ENCODE results near the gene GDPGP1.
A peak's percentile ranks its signal among the peaks of the same experiment; 100 is the strongest.

The GDPGP1 gene

GRCh38 chr15:90264671-90265070 lies 30.7 kb downstream of the GDPGP1 start:
- no peak for TF ChIP-seq CTCF (conservative IDR thresholded peaks at IDR 0.05; ENCODE audit: low read depth, low read length)
- DNase-seq (ENCODE audit: low read depth): no peak
- peak overlapping the region; percentile 86 for H3K4me3 ChIP-seq (ENCODE audit: low read depth, low read length)

DNA sequence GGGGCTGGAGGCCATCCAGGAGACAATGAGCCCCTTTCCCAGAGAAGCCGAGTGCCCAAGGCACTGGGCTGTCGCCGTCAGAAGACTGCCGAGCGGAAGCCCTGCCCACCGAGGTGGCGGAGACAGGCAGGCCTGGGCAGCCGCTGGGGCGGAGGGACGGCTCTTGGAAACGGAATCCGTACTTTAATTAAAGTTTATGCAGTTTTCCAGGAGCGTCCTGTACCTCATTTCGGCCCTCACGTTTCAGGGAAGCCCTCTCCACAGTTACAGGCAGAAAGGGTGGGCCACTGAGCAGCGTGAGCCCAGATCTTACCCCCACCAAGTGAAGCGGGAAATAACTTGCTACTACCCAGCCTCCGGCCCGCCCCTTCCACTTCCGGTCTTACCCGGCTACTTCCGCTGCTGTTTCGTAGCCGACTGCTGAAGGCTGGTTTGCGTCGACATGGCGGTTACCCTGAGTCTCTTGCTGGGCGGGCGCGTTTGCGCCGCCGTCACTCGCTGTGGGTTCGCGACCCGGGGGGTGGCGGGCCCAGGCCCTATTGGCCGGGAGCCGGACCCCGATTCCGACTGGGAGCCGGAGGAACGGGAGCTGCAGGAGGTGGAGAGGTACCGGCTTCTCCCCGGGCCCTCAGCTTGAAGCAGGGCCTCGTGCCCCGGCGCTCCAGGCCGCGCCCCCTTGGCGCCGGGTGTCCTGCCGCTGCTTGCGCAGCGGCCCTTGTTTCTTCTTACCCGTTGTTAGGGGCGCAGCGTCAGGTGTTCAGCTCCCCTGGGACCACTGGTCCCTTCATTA lies 31.5 kb downstream of the GDPGP1 start, which contains the start of gene NGRN:
Gene NGRN, plus strand, starts transcription at position 402 of the 790 bp plus-strand sequence. Its CDS starts 41 bp downstream, at position 443.
- TF ChIP-seq CTCF (conservative IDR thresholded peaks at IDR 0.05; ENCODE audit: low read depth, low read length): no peak
- H3K4me3 ChIP-seq (ENCODE audit: low read depth, low read length): peak within 1 kb of the TSS; percentile 86
- peak; percentile 90 for DNase-seq (ENCODE audit: low read depth)

GRCh38 chr15:90266061-90266431 lies 32.0 kb downstream of the GDPGP1 start:
- peak overlapping the region; percentile 86 for H3K4me3 ChIP-seq (ENCODE audit: low read depth, low read length)
- DNase-seq (ENCODE audit: low read depth): peak; percentile 20
- TF ChIP-seq CTCF (conservative IDR thresholded peaks at IDR 0.05; ENCODE audit: low read depth, low read length): no peak

GRCh38 chr15:90266485-90266884 lies 32.5 kb downstream of the GDPGP1 start:
- peak overlapping the region; percentile 86 for H3K4me3 ChIP-seq (ENCODE audit: low read depth, low read length)
- DNase-seq (ENCODE audit: low read depth): peak; percentile 29
- TF ChIP-seq CTCF (conservative IDR thresholded peaks at IDR 0.05; ENCODE audit: low read depth, low read length): peak; percentile 11

GRCh38 chr15:90268415-90268814 lies 34.4 kb downstream of the GDPGP1 start:
- DNase-seq (ENCODE audit: low read depth): no peak
- no peak for TF ChIP-seq CTCF (conservative IDR thresholded peaks at IDR 0.05; ENCODE audit: low read depth, low read length)
- no peak overlapping the region for H3K4me3 ChIP-seq (ENCODE audit: low read depth, low read length)

DNA sequence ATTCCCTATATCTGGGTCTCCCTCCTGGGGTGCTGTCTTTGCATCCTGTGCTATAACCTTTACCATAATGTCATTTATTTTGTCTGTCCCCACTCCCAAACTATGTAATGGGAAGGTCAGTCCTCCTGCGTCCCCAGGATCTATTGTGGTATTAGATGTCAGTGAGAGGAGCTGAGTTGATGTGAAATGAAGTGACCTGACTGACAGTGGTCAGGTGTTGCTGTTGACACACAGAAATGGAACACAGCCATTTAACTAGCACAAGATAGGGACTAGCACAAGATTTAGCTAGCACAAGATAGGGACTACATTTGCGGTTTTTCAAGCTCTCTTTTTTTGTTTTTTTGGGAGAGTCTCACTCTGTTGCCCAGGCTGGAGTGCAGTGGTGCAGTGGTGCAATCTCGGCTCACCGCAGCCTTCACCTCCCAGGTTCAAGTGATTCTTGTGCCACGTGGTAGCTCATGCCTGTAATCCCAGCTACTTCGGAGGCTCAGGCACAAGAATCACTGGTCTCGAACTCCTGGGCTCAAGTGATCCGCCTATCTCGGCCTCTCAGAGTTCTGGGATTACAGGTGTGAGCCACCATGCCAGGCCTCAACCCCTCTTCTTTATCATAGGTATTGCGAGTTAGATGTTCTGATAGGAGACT lies 36.6 kb downstream of the GDPGP1 start:
- no peak for TF ChIP-seq CTCF (conservative IDR thresholded peaks at IDR 0.05; ENCODE audit: low read depth, low read length)

More for the DNA sequence above, 36.6 kb downstream of the GDPGP1 start:
- DNase-seq (ENCODE audit: low read depth): no peak
- no peak overlapping the region for H3K4me3 ChIP-seq (ENCODE audit: low read depth, low read length)
